ENCODE data around the gene OR4D10.

Gene OR4D10

GRCh38 chr11:59523541-59523940 is 50.4 kb downstream of the OR4D10 start:
- DNase-seq (ENCODE audit: low read depth in 2 of 2) = no peak

DNA sequence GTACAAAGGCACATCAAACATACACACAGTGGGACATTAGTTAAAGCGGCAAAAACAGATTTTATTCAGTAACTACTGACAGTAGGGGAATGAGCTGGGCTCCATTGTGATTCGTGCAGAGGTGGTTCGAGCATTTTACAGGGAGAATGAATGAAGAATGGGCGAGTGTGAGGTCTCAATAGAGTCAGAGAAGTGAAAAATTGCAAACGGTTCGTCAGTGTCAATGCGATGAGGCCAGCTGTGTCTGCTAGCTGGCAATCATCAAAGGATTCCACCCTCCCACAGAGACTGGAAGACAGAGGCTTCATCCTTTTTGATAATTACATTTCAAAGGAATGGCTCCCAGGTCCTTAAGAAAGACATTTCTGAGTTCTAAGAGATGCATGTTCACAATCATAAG is 55.6 kb downstream of the OR4D10 start:
- no peak for DNase-seq (ENCODE audit: low read depth in 2 of 2)
